Measurements from ENCODE around the gene GJA4.
"Not testable (repeated sequence)": the region's sequence is repeated elsewhere in the genome, so short reads cannot be mapped to it uniquely, and the experiment has no call there.

GJA4 gene

DNA sequence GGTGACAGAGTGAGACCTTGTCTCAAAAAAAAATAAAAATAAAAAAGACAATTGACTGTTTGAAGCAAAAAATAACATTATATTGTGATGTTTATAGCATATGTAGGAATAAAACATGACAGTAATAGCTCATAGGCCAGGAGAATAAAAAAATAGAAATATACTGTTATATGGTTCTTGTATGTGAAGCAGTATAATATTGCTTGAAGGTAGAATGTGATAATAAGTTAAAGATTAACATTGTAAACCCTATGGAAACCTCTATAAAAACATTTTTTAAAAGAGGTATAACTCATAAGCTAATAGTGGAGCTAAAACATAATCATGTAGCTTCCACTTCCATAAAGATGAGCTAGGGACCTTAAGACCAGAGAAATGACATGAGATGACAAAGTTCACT lies 23.5 kb downstream of the GJA4 start:
- no peak overlapping the region for H3K27ac ChIP-seq (ENCODE audit: low read length)
- H3K27me3 ChIP-seq (ENCODE audit: control insufficient read depth in 1 of 2, insufficient read depth in 2 of 2, low read length in 2 of 2): no peaks in the 10 kb centered on the region
- H3K4me3 ChIP-seq (ENCODE audit: low read length in 2 of 2): no peak overlapping the region
- H3K9ac ChIP-seq (ENCODE audit: low read length in 2 of 2): no peak overlapping the region
- no peaks in the 10 kb centered on the region for H3K9me3 ChIP-seq (ENCODE audit: control insufficient read depth in 2 of 2, low read length in 2 of 2)
- no peaks in the 10 kb centered on the region for H3K4me1 ChIP-seq (ENCODE audit: control insufficient read depth, insufficient read depth, low read length)
- no peaks in the 10 kb centered on the region for H3K36me3 ChIP-seq (ENCODE audit: control insufficient read depth in 2 of 2, insufficient read depth in 2 of 2, low read length in 2 of 2)

GRCh38 chr1:34816778-34817177 lies 24.0 kb downstream of the GJA4 start:
- Histone ChIP-seq H3K27ac (ENCODE audit: low read length) (no peak overlapping the region), H3K36me3 (ENCODE audit: control insufficient read depth in 2 of 2, insufficient read depth in 2 of 2, low read length in 2 of 2) (no peaks in the 10 kb centered on the region), H3K4me1 (ENCODE audit: control insufficient read depth, insufficient read depth, low read length) (no peaks in the 10 kb centered on the region), H3K9ac (ENCODE audit: low read length in 2 of 2) (no peak overlapping the region), H3K9me3 (ENCODE audit: control insufficient read depth in 2 of 2, low read length in 2 of 2) (no peaks in the 10 kb centered on the region), H3K4me3 (ENCODE audit: low read length in 2 of 2) (no peak overlapping the region), H3K27me3 (ENCODE audit: control insufficient read depth in 1 of 2, insufficient read depth in 2 of 2, low read length in 2 of 2) (no peaks in the 10 kb centered on the region)

- not testable (repeated sequence) for H3K27ac ChIP-seq (ENCODE audit: low read length); H3K36me3 ChIP-seq (ENCODE audit: control insufficient read depth in 2 of 2, insufficient read depth in 2 of 2, low read length in 2 of 2); H3K4me1 ChIP-seq (ENCODE audit: control insufficient read depth, insufficient read depth, low read length)
Observed at GRCh38 chr1:34818862-34819261, 26.1 kb downstream of the GJA4 start.

DNA sequence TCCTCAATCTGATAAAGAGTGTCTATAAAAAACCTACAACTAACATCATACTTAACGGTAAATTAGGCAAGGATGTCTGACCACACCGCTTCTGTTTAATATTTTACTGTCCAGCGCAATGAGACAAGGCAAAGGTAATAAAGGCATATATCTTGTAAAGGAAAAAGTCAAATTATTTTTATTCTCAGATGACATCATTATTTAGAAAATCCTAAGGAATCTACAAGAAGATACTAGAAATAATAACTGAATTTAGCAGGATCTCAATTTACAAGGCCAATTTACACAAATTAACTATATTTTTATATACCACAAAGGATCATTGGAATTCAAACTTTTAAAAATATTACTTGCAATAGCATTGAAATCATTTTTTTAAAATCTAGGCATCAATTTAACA lies 29.4 kb downstream of the GJA4 start:
- H3K9ac ChIP-seq (ENCODE audit: low read length in 2 of 2): no peak overlapping the region
- H3K4me3 ChIP-seq (ENCODE audit: low read length in 2 of 2): no peak overlapping the region
- no peaks in the 10 kb centered on the region for H3K36me3 ChIP-seq (ENCODE audit: control insufficient read depth in 2 of 2, insufficient read depth in 2 of 2, low read length in 2 of 2)
- H3K27me3 ChIP-seq (ENCODE audit: control insufficient read depth in 1 of 2, insufficient read depth in 2 of 2, low read length in 2 of 2): no peaks in the 10 kb centered on the region
- H3K27ac ChIP-seq (ENCODE audit: low read length): no peak overlapping the region
- H3K9me3 ChIP-seq (ENCODE audit: control insufficient read depth in 2 of 2, low read length in 2 of 2): peaks cover 0 to 5% of the 10 kb centered on the region in 2 donors
- H3K4me1 ChIP-seq (ENCODE audit: control insufficient read depth, insufficient read depth, low read length): no peaks in the 10 kb centered on the region

More at GRCh38 chr1:34818862-34819261, 26.1 kb downstream of the GJA4 start:
- H3K9ac ChIP-seq (ENCODE audit: low read length in 2 of 2); H3K9me3 ChIP-seq (ENCODE audit: control insufficient read depth in 2 of 2, low read length in 2 of 2); H3K4me3 ChIP-seq (ENCODE audit: low read length in 2 of 2); H3K27me3 ChIP-seq (ENCODE audit: control insufficient read depth in 1 of 2, insufficient read depth in 2 of 2, low read length in 2 of 2): not testable (repeated sequence)

- Histone ChIP-seq H3K27ac (ENCODE audit: low read length) (no peak overlapping the region), H3K9me3 (ENCODE audit: control insufficient read depth in 2 of 2, low read length in 2 of 2) (peaks cover 0 to 5% of the 10 kb centered on the region in 2 donors), H3K4me1 (ENCODE audit: control insufficient read depth, insufficient read depth, low read length) (peaks cover 2% of the 10 kb centered on the region), H3K36me3 (ENCODE audit: control insufficient read depth in 2 of 2, insufficient read depth in 2 of 2, low read length in 2 of 2) (no peaks in the 10 kb centered on the region), H3K9ac (ENCODE audit: low read length in 2 of 2) (no peak overlapping the region), H3K4me3 (ENCODE audit: low read length in 2 of 2) (no peak overlapping the region), H3K27me3 (ENCODE audit: control insufficient read depth in 1 of 2, insufficient read depth in 2 of 2, low read length in 2 of 2) (no peaks in the 10 kb centered on the region)
Observed at GRCh38 chr1:34824817-34825454, 32.1 kb downstream of the GJA4 start.

DNA sequence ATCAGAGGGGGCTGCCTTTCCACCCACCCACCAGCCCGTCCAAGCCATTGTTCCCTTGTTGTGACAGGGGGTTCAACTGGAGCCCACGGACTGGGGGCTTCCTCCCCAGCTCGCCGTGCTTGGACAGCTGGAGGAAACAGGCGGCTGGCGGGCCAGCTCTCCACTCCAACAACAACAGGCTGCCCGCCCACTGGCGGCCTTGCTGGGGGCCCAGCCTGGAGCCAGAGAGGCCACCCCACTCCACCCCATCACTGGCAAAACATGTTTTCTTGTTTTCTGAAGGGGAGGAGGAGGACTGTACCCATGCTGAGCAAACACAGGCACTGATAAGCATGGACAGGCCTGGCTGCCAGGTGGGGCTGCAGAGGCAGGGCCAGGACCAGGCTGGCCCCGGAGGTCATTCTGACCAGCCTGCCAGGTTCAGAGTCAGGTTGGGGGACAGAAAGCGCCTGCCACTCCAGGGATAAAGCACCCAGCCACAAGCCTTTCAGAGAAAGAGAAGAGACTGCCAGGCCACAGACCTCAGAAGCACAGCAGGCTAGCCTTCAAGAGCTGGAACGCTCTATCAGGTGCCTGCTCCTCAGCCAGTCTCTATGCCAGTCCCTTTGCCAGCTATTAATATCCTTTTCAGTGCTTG lies 32.8 kb downstream of the GJA4 start:
- Histone ChIP-seq H3K4me3 (ENCODE audit: low read length in 2 of 2) (no peak overlapping the region), H3K4me1 (ENCODE audit: control insufficient read depth, insufficient read depth, low read length) (peaks cover 2% of the 10 kb centered on the region)

DNA sequence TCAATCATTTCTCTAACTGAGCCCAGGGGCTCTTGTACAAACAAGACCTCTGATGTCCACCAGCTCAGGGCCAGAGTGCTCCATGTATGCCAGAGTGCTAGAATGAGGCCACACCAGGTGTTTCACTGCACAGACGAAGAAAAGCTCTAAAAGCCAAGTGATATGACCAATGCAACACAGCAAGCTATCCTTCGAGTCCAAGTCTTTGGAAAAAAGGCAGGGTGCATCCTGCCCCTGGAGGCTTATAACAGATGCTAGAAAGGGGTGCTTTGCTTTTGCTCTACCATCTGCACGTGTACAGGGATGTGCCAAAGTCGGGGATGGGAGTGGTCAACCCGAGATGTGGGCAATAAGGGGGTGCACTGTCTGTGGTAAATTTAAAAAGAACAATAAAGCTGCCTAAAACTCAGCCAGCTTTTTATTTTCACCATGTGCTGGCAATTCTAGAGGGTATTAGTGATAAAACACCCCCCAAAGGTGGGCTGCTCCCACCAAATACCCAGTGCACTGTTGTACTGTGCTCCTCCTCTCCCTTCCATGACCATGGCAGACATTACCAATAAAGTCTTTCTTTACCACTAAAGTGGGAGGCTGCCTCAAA lies 34.6 kb downstream of the GJA4 start:
- Histone ChIP-seq H3K9me3 (ENCODE audit: control insufficient read depth in 2 of 2, low read length in 2 of 2) (peaks cover 0 to 5% of the 10 kb centered on the region in 2 donors), H3K9ac (ENCODE audit: low read length in 2 of 2) (no peak overlapping the region), H3K4me1 (ENCODE audit: control insufficient read depth, insufficient read depth, low read length) (peaks cover 7% of the 10 kb centered on the region), H3K27ac (ENCODE audit: low read length) (no peak overlapping the region), H3K36me3 (ENCODE audit: control insufficient read depth in 2 of 2, insufficient read depth in 2 of 2, low read length in 2 of 2) (peaks cover 0 to 2% of the 10 kb centered on the region in 2 donors), H3K27me3 (ENCODE audit: control insufficient read depth in 1 of 2, insufficient read depth in 2 of 2, low read length in 2 of 2) (no peaks in the 10 kb centered on the region), H3K4me3 (ENCODE audit: low read length in 2 of 2) (no peak overlapping the region)

More for the DNA sequence above, 32.8 kb downstream of the GJA4 start:
- Histone ChIP-seq H3K27me3 (ENCODE audit: control insufficient read depth in 1 of 2, insufficient read depth in 2 of 2, low read length in 2 of 2) (no peaks in the 10 kb centered on the region), H3K9ac (ENCODE audit: low read length in 2 of 2) (no peak overlapping the region), H3K36me3 (ENCODE audit: control insufficient read depth in 2 of 2, insufficient read depth in 2 of 2, low read length in 2 of 2) (no peaks in the 10 kb centered on the region), H3K27ac (ENCODE audit: low read length) (no peak overlapping the region), H3K9me3 (ENCODE audit: control insufficient read depth in 2 of 2, low read length in 2 of 2) (peaks cover 0 to 5% of the 10 kb centered on the region in 2 donors)

DNA sequence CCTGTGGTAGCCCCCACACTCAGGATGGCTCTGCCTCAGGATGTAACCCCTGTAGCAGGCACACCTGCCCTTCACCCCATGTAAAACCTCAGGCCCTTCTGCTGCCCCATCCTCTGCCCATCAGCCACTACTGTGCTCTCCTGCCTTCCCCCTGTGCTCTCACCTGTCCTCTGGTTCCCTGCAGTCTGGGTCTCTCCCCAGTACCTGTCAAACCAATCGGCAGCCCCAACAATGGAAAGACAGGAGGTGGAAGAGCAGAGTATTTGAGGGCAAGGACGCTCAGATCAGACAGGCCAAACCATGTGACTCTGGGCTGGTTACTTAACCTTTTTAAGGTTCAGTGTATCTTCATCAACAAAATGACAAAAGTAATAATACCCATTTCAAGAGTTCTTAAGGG lies 35.8 kb downstream of the GJA4 start:
- no peak overlapping the region for H3K9ac ChIP-seq (ENCODE audit: low read length in 2 of 2)
- H3K27me3 ChIP-seq (ENCODE audit: control insufficient read depth in 1 of 2, insufficient read depth in 2 of 2, low read length in 2 of 2): no peaks in the 10 kb centered on the region
- H3K4me1 ChIP-seq (ENCODE audit: control insufficient read depth, insufficient read depth, low read length): peaks cover 7% of the 10 kb centered on the region
- no peak overlapping the region for H3K4me3 ChIP-seq (ENCODE audit: low read length in 2 of 2)
- peaks cover 0 to 4% of the 10 kb centered on the region in 2 donors for H3K9me3 ChIP-seq (ENCODE audit: control insufficient read depth in 2 of 2, low read length in 2 of 2)
- peaks cover 0 to 2% of the 10 kb centered on the region in 2 donors for H3K36me3 ChIP-seq (ENCODE audit: control insufficient read depth in 2 of 2, insufficient read depth in 2 of 2, low read length in 2 of 2)
- no peak overlapping the region for H3K27ac ChIP-seq (ENCODE audit: low read length)

GRCh38 chr1:34829250-34829649 lies 36.5 kb downstream of the GJA4 start:
- Histone ChIP-seq H3K27ac (ENCODE audit: low read length) (no peak overlapping the region), H3K4me3 (ENCODE audit: low read length in 2 of 2) (no peak overlapping the region), H3K27me3 (ENCODE audit: control insufficient read depth in 1 of 2, insufficient read depth in 2 of 2, low read length in 2 of 2) (no peaks in the 10 kb centered on the region), H3K9ac (ENCODE audit: low read length in 2 of 2) (no peak overlapping the region), H3K36me3 (ENCODE audit: control insufficient read depth in 2 of 2, insufficient read depth in 2 of 2, low read length in 2 of 2) (peaks cover 0 to 2% of the 10 kb centered on the region in 2 donors), H3K4me1 (ENCODE audit: control insufficient read depth, insufficient read depth, low read length) (peaks cover 7% of the 10 kb centered on the region), H3K9me3 (ENCODE audit: control insufficient read depth in 2 of 2, low read length in 2 of 2) (no peaks in the 10 kb centered on the region)

GRCh38 chr1:34831721-34832246 lies 39.0 kb downstream of the GJA4 start:
- H3K36me3 ChIP-seq (ENCODE audit: control insufficient read depth in 2 of 2, insufficient read depth in 2 of 2, low read length in 2 of 2): peaks cover 0 to 2% of the 10 kb centered on the region in 2 donors
- H3K9me3 ChIP-seq (ENCODE audit: control insufficient read depth in 2 of 2, low read length in 2 of 2): no peaks in the 10 kb centered on the region
- H3K4me3 ChIP-seq (ENCODE audit: low read length in 2 of 2): no peak overlapping the region
- H3K27ac ChIP-seq (ENCODE audit: low read length): no peak overlapping the region
- peaks cover 7% of the 10 kb centered on the region for H3K4me1 ChIP-seq (ENCODE audit: control insufficient read depth, insufficient read depth, low read length)
- H3K9ac ChIP-seq (ENCODE audit: low read length in 2 of 2): no peak overlapping the region
- no peaks in the 10 kb centered on the region for H3K27me3 ChIP-seq (ENCODE audit: control insufficient read depth in 1 of 2, insufficient read depth in 2 of 2, low read length in 2 of 2)

DNA sequence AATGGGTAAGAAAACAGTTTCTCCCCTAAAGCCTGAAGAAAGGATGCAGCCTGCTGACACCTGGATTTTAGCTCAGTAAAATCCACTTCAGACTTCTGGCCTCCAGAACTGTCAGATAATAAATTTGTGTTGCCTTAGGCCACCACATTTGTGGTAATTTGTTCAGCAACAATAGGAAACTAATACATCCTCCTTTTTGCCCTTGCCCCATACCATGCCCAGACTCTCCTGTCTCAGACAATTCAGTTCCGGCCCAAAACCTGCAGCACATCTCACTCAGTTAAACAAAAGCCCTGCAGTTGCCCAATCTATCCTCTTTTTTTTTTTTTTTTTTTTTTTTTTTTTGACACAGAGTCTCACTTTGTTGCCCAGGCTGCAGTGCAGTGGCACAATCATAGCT lies 40.9 kb downstream of the GJA4 start:
- no peaks in the 10 kb centered on the region for H3K9me3 ChIP-seq (ENCODE audit: control insufficient read depth in 2 of 2, low read length in 2 of 2)
- H3K4me1 ChIP-seq (ENCODE audit: control insufficient read depth, insufficient read depth, low read length): peaks cover 7% of the 10 kb centered on the region
- H3K9ac ChIP-seq (ENCODE audit: low read length in 2 of 2): no peak overlapping the region
- H3K4me3 ChIP-seq (ENCODE audit: low read length in 2 of 2): no peak overlapping the region
- peaks cover 0 to 2% of the 10 kb centered on the region in 2 donors for H3K36me3 ChIP-seq (ENCODE audit: control insufficient read depth in 2 of 2, insufficient read depth in 2 of 2, low read length in 2 of 2)
- no peaks in the 10 kb centered on the region for H3K27me3 ChIP-seq (ENCODE audit: control insufficient read depth in 1 of 2, insufficient read depth in 2 of 2, low read length in 2 of 2)
- H3K27ac ChIP-seq (ENCODE audit: low read length): no peak overlapping the region
